ENCODE data around the gene DLGAP1. TPM values are rescaled to one million over a fixed set of nuclear protein-coding genes. Genes with fewer than 3 reads are reported as not detected.
"Not testable (repeated sequence)": the region's sequence is repeated elsewhere in the genome, so short reads cannot be mapped to it uniquely, and the experiment has no call there.

DLGAP1 gene
- total RNA-seq, 1 donor from 2014 or later = 0.63 TPM

DNA sequence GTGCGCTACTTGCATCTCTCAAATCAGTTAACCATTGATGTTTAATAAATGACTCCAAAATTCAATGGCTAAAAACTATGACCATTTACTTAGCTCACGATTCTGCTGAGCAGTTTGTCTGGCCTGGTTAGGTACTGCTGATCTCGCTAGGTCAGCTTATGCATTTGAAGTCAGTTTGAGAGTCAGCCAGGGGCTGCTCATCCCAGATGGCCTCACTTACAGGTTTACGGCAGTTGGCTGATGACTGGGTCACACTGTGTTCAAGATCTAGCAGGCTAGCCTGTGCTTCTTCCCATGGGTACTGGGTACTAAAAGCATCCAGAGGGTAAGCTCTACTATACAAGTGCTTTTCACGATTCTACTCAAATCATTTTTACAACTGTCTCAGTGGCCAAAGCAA, 122.1 kb downstream of the DLGAP1 start:
- no peak for DNase-seq (ENCODE audit: low read depth)
- TF ChIP-seq, protein P1, sequence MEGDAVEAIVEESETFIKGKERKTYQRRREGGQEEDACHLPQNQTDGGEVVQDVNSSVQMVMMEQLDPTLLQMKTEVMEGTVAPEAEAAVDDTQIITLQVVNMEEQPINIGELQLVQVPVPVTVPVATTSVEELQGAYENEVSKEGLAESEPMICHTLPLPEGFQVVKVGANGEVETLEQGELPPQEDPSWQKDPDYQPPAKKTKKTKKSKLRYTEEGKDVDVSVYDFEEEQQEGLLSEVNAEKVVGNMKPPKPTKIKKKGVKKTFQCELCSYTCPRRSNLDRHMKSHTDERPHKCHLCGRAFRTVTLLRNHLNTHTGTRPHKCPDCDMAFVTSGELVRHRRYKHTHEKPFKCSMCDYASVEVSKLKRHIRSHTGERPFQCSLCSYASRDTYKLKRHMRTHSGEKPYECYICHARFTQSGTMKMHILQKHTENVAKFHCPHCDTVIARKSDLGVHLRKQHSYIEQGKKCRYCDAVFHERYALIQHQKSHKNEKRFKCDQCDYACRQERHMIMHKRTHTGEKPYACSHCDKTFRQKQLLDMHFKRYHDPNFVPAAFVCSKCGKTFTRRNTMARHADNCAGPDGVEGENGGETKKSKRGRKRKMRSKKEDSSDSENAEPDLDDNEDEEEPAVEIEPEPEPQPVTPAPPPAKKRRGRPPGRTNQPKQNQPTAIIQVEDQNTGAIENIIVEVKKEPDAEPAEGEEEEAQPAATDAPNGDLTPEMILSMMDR (conservative IDR thresholded peaks at IDR 0.05; ENCODE audit: low read depth, low read length) = no peak
- H3K4me3 ChIP-seq (ENCODE audit: low read depth, low read length) = no peak overlapping the region

DNA sequence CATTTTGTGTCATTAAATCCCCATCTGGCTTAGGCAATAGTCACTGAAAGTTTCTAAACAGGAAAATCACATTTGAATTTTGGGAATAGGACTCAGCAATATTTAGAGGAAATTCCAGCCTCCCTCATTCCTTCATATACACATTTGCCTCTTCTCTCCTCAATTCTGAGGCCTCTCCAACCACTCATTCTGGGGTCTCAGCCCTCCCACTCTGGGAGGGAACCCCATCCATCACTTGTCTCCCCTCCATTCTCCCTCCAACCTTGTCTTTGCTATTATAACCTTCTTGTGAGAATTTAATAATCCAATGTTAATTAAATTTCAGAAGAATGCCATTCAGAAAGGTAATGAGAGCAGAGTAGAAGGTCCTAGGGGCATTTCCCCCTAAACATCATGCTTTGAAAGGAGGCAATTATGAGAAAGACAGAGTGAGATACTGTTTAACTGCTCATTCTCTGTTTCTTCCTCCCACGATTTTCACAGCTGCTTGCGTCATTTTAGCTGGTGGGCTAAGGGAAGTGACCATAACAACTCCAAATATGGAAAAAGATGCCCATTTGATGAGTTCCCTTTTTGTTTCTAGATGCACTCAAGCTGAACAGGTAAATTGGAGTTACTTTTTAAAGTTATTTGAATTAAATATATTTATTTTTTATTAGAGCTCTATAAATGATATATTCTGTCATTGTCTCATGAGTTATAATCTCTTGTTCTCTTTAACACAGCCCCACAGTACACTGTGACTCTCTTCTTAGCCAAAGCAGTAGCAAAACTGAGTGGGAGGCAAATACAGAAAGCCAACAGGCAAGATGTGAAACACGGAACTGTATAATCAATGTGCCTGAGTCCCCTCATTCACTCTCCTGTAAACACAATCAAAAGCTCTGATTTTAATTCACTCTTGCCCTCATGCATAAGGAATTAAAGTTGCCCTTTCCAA, 135.1 kb downstream of the DLGAP1 start:
- H3K4me3 ChIP-seq (ENCODE audit: low read depth, low read length) = no peak overlapping the region
- DNase-seq (ENCODE audit: low read depth) = no peak
- TF ChIP-seq, protein P1 (conservative IDR thresholded peaks at IDR 0.05; ENCODE audit: low read depth, low read length) = no peak

GRCh38 chr18:4318311-4318710, 136.8 kb downstream of the DLGAP1 start:
- DNase-seq (ENCODE audit: low read depth) = no peak
- TF ChIP-seq, protein P1 (conservative IDR thresholded peaks at IDR 0.05; ENCODE audit: low read depth, low read length) = no peak
- no peak overlapping the region for H3K4me3 ChIP-seq (ENCODE audit: low read depth, low read length)

- not testable (repeated sequence) for H3K4me3 ChIP-seq (ENCODE audit: low read depth, low read length); DNase-seq (ENCODE audit: low read depth)
Observed at GRCh38 chr18:4311945-4312344, 143.2 kb downstream of the DLGAP1 start.

DNA sequence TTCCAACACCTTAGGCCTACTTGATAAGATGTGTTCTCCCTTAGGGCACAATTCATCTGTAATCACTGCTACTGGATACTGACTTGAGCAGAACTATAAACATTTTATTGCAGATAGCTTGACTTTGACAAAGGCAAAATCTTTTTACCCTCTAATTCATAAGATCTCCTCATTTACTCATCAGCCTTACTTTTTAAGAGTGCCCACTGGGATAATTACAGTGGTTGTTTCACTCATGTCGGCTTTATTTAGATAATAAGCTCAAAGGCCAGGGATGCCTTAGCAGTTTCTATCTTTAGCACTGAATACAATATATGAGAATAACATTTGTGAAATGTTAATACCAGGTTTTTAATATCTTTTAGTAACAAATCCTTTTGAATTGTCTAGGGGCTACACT, 144.0 kb downstream of the DLGAP1 start:
- H3K4me3 ChIP-seq (ENCODE audit: low read depth, low read length) = no peak overlapping the region
- no peak for DNase-seq (ENCODE audit: low read depth)
- TF ChIP-seq, protein P1 (conservative IDR thresholded peaks at IDR 0.05; ENCODE audit: low read depth, low read length) = no peak

DNA sequence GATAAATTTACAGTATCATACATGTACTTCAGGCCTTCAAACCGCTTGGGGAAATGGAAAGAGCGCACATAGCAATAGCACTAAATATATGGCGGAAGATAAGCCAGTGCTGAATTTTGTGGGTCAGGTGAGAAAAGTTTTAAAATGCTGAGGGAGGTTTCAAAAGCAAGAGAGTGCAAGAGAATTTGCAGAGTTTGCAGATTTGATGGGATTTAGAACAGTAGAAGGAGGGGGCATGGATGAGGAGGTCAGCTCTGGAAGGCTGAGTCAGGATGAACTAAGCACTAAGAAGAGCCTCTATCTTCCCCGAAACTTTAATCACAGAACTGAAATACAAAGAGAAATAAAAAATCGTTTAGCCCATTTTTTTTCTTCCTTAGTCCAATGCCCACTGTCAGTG, 145.9 kb downstream of the DLGAP1 start:
- DNase-seq (ENCODE audit: low read depth) = no peak
- H3K4me3 ChIP-seq (ENCODE audit: low read depth, low read length) = no peak overlapping the region

GRCh38 chr18:4308576-4308975, 146.5 kb downstream of the DLGAP1 start:
- TF ChIP-seq, protein P1 (conservative IDR thresholded peaks at IDR 0.05; ENCODE audit: low read depth, low read length) = no peak
- DNase-seq (ENCODE audit: low read depth) = no peak
- no peak overlapping the region for H3K4me3 ChIP-seq (ENCODE audit: low read depth, low read length)

More for the DNA sequence above, 145.9 kb downstream of the DLGAP1 start:
- TF ChIP-seq, protein P1 (conservative IDR thresholded peaks at IDR 0.05; ENCODE audit: low read depth, low read length) = no peak
